GM21723 (cell line): ENCODE data around the gene SPATA25.
"Not testable (repeated sequence)": the region's sequence is repeated elsewhere in the genome, so short reads cannot be mapped to it uniquely, and the experiment has no call there.

Experiments
- ATAC-seq: cut with Tn5 transposase; IDR thresholded peaks from one replicate; pipeline ENCODE4 v1.9.1; 2021; ENCODE audit warnings: mild to moderate bottlenecking, moderate library complexity; ENCODE audit not compliant: unreplicated experiment

Gene SPATA25, protein sequence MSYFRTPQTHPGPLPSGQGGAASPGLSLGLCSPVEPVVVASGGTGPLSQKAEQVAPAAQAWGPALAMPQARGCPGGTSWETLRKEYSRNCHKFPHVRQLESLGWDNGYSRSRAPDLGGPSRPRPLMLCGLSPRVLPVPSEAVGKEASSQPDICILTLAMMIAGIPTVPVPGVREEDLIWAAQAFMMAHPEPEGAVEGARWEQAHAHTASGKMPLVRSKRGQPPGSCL

DNA sequence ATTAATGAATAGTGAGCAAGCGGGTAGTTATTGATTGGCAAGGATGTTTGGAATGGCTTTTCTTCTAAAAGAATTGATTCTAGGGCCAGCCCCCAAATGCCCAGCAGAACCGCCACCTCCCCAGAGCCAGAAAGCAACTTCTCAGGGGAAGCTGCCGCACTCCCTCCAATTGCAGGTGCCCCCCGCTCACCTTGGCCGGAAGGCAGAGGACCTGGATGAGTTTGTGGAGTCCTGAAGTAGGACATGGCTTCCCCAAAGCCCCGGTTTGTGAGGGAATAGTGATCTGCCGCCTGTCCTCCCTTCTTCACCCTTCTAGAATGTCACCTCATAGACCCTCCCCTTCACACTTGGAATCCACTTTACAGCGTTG, at the start of gene SPATA25:
Gene SPATA25, minus strand, starts transcription at position 277 of the 370 bp plus-strand sequence. Its CDS starts 32 bp downstream, at position 245.
- no peak for ATAC-seq

DNA sequence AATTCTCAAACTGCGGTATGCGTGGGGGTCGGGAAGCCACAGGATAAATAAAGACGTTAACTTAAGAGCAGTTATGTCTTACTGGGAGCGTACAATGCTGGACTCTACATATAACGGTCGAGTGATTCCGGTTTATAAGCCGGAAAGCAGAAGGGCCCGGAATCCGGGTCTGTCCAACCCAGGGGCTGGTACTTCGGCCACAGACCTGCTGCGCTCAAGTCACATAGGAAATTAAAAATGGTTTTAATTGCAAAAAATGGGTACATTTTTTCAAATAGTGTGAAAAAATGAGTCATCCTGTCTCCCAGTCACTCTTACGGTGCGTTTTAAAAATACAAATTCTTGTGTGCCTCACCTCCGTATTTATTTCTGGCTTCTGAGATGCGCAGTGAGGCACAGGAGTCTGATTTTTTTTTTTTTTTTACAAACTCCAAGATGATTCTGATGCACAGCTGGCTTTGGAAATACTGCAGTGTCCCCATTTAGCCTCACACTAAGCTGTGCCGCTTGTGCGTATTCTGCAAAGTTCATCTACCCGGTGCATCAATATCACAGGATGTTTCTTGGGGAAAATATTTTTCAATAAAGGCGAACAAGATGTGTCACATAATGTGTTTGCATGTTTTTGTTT, 48.1 kb upstream of the SPATA25 start:
- peak; percentile 22 for ATAC-seq

DNA sequence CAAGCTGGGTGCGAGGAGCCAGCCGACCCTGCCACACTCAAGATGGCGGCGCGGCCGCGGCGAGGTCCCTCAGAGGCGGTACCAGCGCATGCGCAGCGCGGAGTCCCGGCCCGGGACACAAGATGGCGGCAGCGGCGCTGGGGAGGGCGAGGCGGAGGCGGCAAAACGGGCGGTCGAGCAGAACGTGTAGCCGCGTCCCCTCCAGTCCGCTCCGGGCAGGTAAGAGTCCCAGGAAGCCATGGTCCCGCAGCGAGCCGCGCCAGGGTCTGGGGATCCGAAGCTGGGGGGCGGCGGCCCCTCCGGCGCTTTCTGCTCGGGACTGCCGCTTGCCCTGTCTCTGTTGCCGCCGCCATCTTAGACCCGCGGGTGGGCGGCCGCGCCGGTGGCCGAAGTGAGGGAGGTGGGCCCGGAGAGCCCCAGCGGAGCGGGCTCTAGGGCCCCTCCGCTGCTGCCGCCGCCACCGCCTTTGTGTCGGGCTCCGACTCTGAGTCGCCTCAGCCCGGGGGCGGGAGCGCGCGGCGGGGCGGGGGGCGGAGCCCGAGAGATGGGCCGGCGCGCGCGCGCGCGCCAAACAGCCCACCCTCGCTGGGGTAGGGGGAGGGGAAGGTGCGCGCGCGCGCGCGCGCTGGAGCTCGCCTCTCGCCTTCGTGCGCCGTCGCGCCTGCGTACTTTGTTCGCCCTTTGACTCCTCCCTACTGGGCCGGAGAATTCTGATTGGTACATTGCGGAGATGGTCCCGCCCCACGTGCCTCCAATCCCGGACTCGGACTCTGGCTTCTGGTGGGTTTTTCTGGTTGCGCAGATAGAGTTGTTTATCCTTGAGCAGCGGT, 47.4 kb upstream of the SPATA25 start, which contains the start of gene PCIF1:
Gene PCIF1, plus strand, starts transcription at position 98 of the 830 bp plus-strand sequence. CDS start 4,317 bp downstream, outside the sequence.
- peak; percentile 67 for ATAC-seq

DNA sequence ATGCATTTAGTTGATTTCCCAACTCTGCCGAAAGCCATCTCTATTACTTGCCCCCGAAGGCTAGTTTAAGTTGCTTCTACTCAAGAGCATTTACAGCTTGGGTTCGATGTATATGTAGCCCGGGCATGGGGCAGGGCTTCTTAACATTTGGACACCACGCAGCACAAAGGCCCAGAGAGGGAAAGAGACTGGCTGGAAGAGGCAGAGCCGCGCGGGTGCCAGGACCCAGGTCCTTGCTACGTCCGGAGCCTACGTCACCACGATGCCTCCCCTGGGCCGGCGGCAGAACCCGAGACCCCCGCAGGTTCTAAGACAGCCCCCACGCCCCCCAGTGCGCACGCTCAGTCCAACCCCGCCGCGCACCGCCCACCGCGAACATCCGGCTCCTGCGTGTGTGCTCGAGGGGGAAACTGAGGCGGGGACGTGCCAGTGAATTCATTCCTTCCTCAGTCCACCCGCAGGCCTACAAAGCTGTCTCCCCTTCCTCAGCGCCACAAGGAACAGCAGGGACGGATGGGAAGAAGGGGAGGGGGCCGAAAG, 46.7 kb upstream of the SPATA25 start:
- ATAC-seq = peak; percentile 32

DNA sequence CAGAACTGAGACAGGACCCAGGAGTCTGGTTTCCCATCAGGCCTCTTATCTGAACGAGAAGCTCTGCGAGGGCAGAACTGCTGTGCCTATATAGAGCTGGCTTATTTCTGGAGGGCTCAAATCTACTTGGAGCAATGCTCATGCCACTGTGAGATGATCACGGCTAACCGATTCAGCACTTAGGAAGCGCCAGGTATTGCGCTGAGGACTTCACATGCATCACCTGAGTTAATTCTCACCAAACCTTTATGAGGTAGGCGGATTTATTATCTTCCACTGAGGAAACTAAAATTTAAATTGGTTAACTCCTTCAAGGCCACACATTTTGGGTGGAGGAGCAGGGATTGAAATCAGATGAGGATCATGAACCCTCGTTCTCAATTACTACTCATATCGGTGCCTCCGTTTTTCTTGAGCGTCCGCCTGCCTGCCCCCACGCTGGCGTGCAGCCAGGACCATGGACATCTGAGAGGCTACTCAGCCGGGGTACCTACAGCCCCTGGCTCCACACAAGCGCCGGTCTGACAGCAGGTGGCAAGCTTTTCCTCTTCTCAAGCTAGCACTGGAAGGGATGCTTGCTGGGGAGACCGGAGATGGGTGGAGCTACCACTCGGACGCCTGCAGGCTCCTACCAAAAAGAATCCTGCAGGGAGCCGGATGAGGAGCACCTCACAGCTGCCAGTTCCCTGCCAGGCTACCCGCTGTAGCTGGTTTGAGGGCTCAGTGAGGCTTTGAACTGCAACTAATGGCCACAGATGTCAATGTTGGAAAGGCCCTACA, 46.0 kb upstream of the SPATA25 start:
- peak; percentile 40 for ATAC-seq

DNA sequence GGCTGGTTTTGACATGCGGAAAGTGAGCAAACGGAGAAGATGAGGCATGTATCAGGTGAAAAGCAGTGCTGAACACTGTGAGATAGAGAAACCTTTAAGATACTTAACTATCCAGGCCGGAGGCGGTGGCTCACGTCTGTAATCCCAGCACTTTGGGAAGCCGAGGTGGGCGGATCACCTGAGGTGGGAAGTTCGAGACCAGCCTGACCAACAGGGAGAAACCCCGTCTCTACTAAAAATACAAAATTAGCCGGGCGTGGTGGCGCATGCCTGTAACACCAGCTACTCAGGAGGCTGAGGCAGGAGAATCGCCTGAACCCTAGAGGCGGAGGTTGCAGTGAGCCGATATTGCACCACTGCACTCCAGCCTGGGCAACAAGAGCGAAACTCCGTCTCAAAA, 44.3 kb upstream of the SPATA25 start:
- ATAC-seq = not testable (repeated sequence)

DNA sequence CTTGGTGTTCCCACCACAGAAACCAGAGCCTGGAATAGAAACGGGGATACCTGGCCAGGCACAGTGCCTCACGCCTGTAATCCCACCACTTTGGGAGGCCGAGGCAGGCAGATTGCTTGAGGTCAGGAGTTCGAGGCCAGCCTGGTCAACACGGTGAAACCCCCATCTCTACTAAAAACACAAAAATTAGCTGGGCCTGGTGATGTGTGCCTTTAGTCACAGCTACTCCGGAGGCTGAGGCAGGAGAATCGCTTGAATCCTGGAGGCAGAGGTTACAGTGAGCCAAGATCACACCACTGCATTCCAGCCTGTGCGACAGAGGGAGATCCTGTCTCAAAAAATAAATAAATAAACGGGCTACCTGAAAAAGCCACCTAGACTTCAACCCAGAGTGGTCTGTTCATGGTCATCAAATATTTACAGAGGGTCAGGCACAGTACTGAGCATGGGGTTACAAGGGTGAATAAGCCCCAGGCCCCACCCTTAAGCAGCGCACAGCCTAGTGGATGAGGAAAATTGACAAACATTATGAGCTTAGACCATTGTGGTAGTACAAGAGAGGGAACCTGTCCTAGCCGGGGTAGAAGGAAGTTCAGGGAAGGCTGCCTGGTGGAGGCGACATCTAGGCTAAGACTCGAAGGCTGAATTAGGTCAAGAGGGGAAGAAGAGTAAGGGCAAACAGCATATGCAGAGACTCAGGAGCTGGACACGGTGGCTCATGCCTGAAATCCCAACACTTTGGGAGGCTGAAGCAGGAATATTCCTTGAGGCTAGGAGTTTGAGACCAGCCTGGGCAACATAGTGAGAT, 39.9 kb upstream of the SPATA25 start:
- ATAC-seq = no peak

DNA sequence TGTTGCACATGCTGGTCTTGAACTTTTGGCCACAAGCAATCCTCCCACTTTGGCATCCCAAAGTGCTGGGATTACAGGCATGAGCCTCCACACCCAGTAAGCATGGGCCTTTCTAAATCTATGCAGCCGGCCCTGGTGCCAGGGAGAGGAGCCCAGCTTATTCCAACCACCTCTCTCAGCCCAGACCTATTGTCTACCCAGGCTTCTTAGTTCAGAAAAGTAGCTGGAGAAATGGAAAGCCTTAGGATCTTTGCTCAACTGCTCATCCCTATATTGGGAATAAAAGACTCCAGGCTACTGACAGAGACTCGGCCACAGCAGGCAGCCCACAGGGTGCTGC, 39.3 kb upstream of the SPATA25 start:
- ATAC-seq = no peak

DNA sequence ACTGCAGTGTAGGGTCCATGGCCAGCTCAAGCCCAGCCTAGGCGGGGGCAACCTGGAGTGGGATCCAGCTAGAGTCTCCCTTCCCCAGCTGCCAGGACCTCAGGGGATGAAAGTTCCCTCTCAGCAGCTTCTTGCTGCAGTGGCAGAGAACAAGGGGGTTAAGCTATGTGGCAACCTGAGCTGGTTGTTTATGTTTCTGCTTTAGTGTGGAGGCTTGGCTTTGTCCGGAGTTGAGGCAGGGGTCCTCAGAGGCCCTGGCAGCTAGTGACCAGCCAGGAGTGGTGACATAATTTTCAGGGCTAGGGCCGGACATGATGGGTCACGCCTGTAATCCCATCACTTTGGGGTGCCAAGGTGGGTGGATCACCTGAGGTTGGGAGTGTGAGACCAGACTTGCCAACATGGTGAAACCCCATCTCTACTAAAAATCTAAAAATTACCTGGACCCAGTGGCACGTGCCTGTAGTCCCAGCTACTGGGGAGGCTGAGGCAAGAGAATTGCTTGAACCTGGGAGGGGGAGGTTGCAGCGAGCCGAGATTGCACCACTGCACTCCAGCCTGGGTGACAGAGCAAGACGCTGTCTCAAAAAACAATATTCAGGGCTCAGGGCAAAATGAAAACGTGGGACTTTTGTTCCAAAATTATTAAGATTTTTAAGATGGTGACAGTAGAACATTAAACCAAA, 38.5 kb upstream of the SPATA25 start:
- ATAC-seq = no peak

DNA sequence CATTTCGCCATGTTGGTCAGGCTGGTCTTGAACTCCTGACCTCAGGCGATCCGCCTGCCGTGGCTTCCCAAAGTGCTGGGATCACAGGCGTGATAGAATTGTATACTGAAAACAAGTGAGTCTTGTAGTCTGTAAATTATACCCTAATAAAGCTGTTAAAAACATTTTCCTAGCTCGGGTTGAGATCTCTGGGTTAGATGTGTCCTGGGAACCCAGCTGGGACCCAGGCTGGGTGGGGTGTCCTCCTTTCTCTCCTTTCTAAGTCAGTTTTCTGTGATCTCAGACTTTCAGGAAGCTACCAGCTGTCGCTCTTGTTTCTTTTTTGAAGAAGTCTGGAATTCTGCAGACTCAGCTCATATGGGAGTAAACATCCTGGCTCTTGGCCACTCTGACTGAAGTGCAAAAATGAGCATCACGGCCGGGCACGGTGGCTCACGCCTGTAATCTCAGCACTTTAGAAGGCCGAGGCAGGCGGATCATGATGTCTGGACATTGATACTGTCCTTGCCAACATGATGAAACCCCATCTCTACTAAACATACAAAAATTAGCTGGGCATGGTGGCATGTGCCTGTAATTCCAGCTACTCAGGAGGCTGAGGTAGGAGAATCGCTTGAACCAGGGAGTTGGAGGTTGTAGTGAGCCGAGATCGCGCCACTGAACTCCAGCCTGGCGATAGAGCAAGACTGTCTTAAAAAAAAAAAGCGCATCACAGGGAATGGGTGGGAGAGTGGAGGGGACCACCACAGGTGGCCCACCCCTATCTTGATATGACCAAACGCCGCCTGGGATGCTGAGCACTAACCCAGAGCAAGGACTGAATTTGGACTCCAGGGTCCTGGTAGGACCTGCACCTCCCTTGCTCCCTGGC, 37.2 kb upstream of the SPATA25 start:
- no peak for ATAC-seq

DNA sequence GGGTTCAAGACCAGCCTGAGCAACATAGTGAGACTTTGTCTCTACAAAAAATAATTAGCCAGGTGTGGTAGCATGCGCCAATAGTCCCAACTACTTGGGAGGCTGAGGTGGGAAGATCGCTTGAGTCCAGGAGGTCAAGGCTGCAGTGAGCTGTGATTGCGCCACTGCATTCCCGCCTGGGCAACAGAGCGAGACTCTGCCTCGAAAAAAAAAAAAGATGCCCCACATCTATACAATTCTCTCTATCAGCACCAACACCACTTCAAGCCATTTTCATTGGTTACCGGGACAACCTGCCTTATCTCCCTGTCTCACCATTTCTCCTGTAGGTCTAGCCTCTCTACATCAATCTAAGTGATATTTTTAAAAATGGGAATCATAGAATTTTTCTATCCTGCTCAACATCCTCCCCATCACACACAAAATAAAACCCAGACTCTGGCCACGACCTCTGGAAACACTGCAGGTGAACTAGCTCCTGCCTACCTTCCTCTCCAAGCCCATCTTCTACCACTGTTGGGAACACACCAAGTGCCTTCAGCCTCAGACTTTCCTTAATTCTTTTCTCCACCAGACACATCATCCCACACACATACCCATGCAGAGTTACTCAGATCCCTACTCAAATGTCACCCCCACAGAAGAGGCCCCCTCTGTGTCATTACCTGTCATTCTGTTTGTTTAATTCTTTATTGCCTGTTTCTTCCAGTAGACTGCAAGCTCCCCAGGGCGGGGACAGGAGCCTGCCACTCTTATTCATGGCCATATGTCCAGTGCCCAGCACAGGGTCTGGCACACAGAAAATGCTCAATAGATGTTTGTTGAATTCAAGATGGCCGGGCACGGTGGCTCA, 34.1 kb upstream of the SPATA25 start:
- no peak for ATAC-seq

DNA sequence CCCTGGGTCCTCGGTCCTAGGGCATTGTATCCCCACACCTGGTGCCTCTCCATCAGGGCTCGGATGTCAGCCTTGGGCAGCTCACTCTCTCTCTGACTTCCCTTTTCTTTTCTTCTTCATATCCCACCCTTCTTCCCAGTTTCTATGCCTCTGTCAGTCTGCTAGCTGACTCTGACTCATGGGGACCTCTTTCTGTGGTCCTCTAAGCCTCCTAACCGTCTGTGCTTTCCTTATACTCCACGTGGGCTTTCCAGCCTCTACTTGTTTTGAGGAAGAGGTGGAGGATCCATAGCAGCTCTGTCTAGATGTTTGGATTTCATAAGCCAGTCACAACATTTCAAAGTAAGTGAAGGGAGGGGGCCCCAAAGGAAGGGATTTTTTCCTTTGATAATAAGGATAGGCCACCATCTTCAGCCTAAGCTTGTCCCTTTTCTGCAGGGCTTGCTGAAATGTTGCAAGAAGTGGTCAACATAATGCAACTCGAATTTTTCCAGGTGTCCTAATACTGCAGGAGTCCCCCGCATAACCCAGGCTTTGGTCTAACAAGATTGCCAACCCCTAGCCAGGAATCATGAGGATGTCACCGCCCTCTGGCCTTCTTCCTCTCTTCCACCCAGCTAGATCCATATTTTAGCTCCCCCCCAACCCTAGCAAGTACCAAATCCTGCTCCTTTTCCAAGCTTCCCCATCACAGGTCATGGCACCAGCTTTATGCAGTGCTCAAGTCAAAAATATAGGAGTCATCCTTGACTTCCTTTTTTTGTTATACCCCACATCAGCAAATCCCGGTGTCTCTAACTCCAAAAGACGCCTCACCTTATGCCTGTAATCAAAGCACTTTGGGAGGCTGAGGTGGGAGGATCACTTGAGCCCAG, 33.3 kb upstream of the SPATA25 start:
- no peak for ATAC-seq

DNA sequence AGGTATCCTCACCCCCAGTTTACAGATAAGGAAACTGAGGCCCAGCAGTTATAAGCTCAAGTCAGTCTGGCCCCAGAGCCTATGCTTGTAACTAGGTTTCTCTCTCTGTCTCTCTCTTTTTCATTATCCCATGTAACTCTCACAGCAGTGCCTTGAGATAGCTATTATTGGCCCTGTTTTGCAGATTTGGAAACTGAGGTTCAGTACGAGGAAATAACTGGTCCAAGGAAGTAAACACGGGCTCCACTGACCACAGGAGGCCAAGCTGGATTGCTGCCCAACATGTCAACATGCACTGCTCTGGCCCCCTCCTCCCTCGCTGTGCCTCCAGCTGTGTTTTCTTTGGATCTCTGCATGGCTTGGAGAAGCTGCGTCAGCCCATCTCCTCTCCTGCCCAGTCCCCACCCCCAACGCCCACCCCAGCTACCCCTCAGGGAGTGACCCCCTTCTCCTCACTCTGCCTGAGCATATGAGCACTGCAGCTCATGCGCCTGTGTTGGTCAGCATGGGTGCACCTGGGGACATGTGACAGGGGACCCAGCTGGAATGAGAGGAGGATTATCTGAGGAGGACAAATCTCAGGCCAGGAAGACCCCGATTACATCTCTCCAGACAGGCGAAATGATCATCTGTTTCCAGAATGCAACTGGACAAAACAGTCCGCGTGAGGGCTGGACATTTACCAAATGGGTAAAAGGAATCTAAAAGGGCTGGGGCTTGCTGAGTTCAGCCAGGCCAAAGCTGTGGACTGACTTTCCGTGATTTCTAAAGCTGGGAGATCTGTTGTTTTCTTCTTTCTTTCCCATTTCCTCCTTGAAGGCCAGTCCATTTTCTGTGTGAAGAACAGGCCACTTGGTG, 32.3 kb upstream of the SPATA25 start:
- ATAC-seq = no peak

DNA sequence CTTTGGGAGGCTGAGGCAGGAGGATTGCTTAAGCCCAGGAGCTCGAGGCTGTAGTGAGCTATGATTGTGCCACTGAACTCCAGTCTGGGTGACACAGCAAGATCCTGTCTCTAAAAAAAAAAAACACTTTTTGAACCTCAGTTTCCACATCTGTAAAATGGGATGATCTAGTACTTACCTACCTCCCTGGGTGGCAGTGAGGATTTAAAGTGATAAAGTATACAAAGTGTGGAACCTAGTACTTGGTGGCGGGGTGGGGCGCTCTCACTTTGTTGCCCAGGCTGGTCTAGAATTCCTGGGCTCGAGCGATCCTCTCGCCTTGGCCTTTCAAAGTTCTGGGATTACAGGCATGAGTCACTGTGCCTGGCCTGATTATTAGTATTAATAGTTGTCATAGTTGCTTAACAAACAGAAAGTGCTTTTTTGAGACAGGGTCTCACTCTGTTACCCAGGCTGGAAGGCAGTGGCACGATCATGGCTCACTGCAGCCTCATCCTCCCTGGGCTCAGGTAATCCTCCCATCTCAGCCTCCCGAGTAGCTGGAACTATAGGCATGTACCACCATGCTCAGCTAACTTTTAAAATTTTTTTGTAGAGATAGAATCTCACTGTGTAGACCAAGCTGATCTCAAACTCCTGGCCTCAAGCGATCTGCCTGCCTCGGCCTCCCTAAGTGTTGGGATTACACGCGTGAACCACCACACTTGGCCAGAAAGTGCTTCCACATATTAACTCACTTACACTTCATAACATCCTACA, 31.5 kb upstream of the SPATA25 start:
- no peak for ATAC-seq

DNA sequence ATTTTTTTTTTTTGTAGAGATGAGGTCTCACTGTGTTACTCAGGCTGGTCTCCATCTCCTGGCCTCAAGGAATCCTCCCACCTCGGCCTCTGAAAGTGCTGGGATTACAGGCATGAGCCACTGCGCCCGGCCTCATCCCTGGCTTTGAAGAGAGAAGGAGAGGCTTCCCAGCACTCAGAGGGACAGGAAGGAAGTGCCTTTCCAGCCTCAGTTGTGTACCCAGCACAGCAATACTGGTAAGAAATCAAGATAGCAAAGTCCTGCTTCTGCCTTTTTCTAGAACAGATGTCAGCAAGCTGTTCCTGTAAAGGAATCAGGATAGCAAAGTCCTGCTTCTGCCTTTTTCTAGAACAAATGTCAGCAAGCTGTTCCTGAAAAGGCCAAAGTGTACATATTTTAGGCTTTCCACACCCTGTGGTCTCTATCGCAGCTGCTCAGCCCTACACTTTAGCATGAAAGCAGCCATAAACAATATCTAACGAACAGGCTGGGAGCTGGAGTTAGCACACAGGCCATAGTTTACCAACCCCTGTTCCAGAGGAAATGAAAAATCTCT, 30.8 kb upstream of the SPATA25 start:
- ATAC-seq = no peak
